ENCODE measurements around the gene OR14A16. TPM values are rescaled to one million over a fixed set of nuclear protein-coding genes. Genes with fewer than 3 reads are reported as not detected.

Gene OR14A16
- total RNA-seq, 4 donors from 2014 or later = not detected

DNA sequence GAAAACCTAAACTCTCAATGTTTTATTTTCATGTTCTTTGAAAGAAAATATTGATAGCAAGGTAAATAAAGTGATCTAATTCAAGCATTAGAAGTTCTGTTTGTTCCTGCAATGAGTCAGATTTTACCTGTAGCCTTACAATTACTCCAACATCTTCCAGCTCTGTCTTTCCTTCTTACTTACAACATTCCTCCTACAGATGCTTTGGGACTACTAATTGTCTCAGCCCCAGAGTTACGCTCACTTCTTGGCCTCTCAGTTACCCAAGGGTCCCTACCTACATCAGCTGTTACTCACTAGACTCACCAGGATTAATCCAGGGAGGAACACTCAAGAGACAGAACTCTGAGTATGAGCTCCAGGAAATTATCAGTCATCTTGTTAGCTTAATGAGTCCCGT lies 26.4 kb downstream of the OR14A16 start:
- intact Hi-C loops (cut with DNase I) = no loop called here
- Histone ChIP-seq H3K4me1 (no peaks in the 10 kb centered on the region), H3K4me3 (no peak overlapping the region), H3K27ac (no peak overlapping the region), H3K9me3 (no peaks in the 10 kb centered on the region), H3K36me3 (no peaks in the 10 kb centered on the region), H3K27me3 (no peaks in the 10 kb centered on the region)
- WGBS, 2 donors = 29 to 33% methylated on average over 2 of the region's 2 CpGs
- DNase-seq = no peak
- TF ChIP-seq, protein P1, sequence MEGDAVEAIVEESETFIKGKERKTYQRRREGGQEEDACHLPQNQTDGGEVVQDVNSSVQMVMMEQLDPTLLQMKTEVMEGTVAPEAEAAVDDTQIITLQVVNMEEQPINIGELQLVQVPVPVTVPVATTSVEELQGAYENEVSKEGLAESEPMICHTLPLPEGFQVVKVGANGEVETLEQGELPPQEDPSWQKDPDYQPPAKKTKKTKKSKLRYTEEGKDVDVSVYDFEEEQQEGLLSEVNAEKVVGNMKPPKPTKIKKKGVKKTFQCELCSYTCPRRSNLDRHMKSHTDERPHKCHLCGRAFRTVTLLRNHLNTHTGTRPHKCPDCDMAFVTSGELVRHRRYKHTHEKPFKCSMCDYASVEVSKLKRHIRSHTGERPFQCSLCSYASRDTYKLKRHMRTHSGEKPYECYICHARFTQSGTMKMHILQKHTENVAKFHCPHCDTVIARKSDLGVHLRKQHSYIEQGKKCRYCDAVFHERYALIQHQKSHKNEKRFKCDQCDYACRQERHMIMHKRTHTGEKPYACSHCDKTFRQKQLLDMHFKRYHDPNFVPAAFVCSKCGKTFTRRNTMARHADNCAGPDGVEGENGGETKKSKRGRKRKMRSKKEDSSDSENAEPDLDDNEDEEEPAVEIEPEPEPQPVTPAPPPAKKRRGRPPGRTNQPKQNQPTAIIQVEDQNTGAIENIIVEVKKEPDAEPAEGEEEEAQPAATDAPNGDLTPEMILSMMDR (IDR thresholded peaks at IDR 0.05) = no peak
- no peak for TF ChIP-seq POLR2A (IDR thresholded peaks at IDR 0.05)

DNA sequence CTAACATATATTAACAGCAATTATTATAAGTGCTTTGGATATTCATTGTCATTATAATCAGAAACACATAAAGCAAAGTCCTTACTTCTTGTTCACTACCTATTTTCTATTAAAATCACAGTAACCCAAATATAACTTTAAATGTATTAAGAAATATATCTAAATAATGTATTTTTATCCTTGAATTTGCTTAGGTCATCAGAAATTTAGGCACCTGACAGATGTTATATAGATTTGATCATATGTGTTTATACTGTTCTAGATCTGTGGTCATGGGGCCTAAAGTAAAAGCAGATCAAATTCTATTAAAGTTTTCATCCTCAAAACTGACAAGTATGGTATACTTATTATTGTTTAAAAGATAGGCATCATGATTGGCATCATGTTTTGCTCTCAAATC lies 54.3 kb downstream of the OR14A16 start:
- TF ChIP-seq, protein P1 (IDR thresholded peaks at IDR 0.05) = no peak
- no peak for TF ChIP-seq POLR2A (IDR thresholded peaks at IDR 0.05)
- Histone ChIP-seq H3K27ac (no peak overlapping the region), H3K4me3 (no peak overlapping the region), H3K9me3 (no peaks in the 10 kb centered on the region), H3K4me1 (no peaks in the 10 kb centered on the region), H3K27me3 (no peaks in the 10 kb centered on the region), H3K36me3 (no peaks in the 10 kb centered on the region)
- DNase-seq = no peak
- intact Hi-C loops (cut with DNase I) = no loop called here

Other genes starting within 250 kb of the OR14A16 start
- gene OR2G2, start 235.8 kb downstream of the OR14A16 start, total RNA-seq = not detected
- gene OR2G3, start 218.5 kb downstream of the OR14A16 start, total RNA-seq = not detected
- gene OR13G1, start 144.4 kb downstream of the OR14A16 start, total RNA-seq = not detected
- not detected for gene OR6F1, start 107.5 kb downstream of the OR14A16 start, total RNA-seq
- not detected for gene OR14K1, start 85.5 kb downstream of the OR14A16 start, total RNA-seq
- gene OR14A2, start 76.0 kb downstream of the OR14A16 start, total RNA-seq = not detected
- not detected for gene OR1C1, start 63.6 kb downstream of the OR14A16 start, total RNA-seq
- gene OR11L1, start 17.8 kb upstream of the OR14A16 start, total RNA-seq = not detected
- gene TRIM58, start 33.1 kb upstream of the OR14A16 start, total RNA-seq = 1 to 10 TPM in 1 of 4 donors, under 1 TPM in 2, not detected in 1; 0.19 to 6.5 (median 0.26) TPM
- gene OR2W3, start 71.5 kb upstream of the OR14A16 start, total RNA-seq = 1 to 10 TPM in 2 of 4 donors, not detected in 2; 1.5 to 1.8 TPM
- under 1 TPM in 1 of 4 donors, not detected in 3; 0.23 TPM for gene OR2T8, start 96.1 kb upstream of the OR14A16 start, total RNA-seq
- gene OR2AJ1, start 100.8 kb upstream of the OR14A16 start, total RNA-seq = not detected
- gene OR2L8, start 124.7 kb upstream of the OR14A16 start, total RNA-seq = not detected
- not detected for gene OR2AK2, start 141.1 kb upstream of the OR14A16 start, total RNA-seq
- gene OR2L5, start 189.5 kb upstream of the OR14A16 start, total RNA-seq = not detected
- gene OR2L2, start 206.0 kb upstream of the OR14A16 start, total RNA-seq = not detected
- not detected for gene OR2L3, start 222.7 kb upstream of the OR14A16 start, total RNA-seq